NCI-H1436 (cell line): ENCODE results near the gene SAPCD2.
"Not testable (repeated sequence)": the region's sequence is repeated elsewhere in the genome, so short reads cannot be mapped to it uniquely, and the experiment has no call there.

Experiments
- DNase-seq: peaks from one replicate; lab custom pipeline; 2025; lab: John Stamatoyannopoulos, UW

SAPCD2 gene

GRCh38 chr9:137070201-137070905, at the start of gene SAPCD2:
Gene SAPCD2 (minus strand): TSS chr9:137070557. CDS start chr9:137070460, 97 bp downstream.
- DNase-seq: peak; percentile 91

- not testable (repeated sequence) for DNase-seq
Measured at GRCh38 chr9:137118092-137118603, 47.8 kb upstream of the SAPCD2 start.

- no peak for DNase-seq
Measured at GRCh38 chr9:137117269-137117731, 46.9 kb upstream of the SAPCD2 start.

GRCh38 chr9:137116728-137117127, 46.4 kb upstream of the SAPCD2 start:
- no peak for DNase-seq

GRCh38 chr9:137116027-137116507, 45.7 kb upstream of the SAPCD2 start:
- DNase-seq: no peak

- DNase-seq: no peak
Measured at GRCh38 chr9:137115394-137116026, 45.2 kb upstream of the SAPCD2 start.

GRCh38 chr9:137114613-137115393, 44.4 kb upstream of the SAPCD2 start, which contains the start of gene DPP7:
Gene DPP7 (minus strand): TSS chr9:137114733. CDS start chr9:137114713, 20 bp downstream.
- DNase-seq: peak; percentile 44

- no peak for DNase-seq
Measured at GRCh38 chr9:137114220-137114612, 43.9 kb upstream of the SAPCD2 start.

GRCh38 chr9:137113385-137114159, 43.2 kb upstream of the SAPCD2 start:
- no peak for DNase-seq

GRCh38 chr9:137112564-137113384, 42.4 kb upstream of the SAPCD2 start:
- DNase-seq: no peak

GRCh38 chr9:137111788-137112563, 41.6 kb upstream of the SAPCD2 start:
- DNase-seq: no peak

GRCh38 chr9:137110911-137111787, 40.8 kb upstream of the SAPCD2 start:
- DNase-seq: no peak

- DNase-seq: no peak
Measured at GRCh38 chr9:137110147-137110910, 40.0 kb upstream of the SAPCD2 start.

- no peak for DNase-seq
Measured at GRCh38 chr9:137109250-137110146, 39.1 kb upstream of the SAPCD2 start.

GRCh38 chr9:137108608-137109249, 38.4 kb upstream of the SAPCD2 start:
- no peak for DNase-seq

GRCh38 chr9:137107982-137108381, 37.6 kb upstream of the SAPCD2 start:
- no peak for DNase-seq
